Endothelial cell of umbilical vein (primary cell): ENCODE results near the gene SPCS1. TPM values are rescaled to one million over a fixed set of nuclear protein-coding genes. Genes with fewer than 3 reads are reported as not detected.

Source experiments
- BruUV-seq: library from RNA; stranded (reverse); fragments of 400-500 nt; replicated peaks from 2 replicates; lab custom pipeline; 2021; lab: Mats Ljungman, UMichigan
- CTCF ChIA-PET: fragments of 300-600, 350-600 bp; sonication (Branson Sonifier 250); formaldehyde crosslinking; loops from one replicate; lab custom pipeline; 2021; ENCODE audit warnings: antibody characterized with exemption, inconsistent platforms; lab: Charles Lee
- POLR2A ChIA-PET: fragments of 300-600, 350-600 bp; sonication (Branson Sonifier 250); formaldehyde crosslinking; loops from one replicate; lab custom pipeline; 2021; ENCODE audit warnings: antibody characterized with exemption, inconsistent platforms; lab: Charles Lee
- DNase-seq: peaks from one replicate; pipeline ENCODE4 v3.0.0-alpha.2; 2011; ENCODE audit warnings: low read depth, low spot score
- FAIRE-seq: peaks from 2 replicates; lab custom pipeline; 2011; peaks lifted over from hg19 to GRCh38; lab: Jason Lieb, UNC
- H2AFZ ChIP-seq: 2 replicates; pipeline ENCODE4 v1.6.0; 2012; ENCODE audit warnings: low read depth, low read length, control low read depth, inconsistent platforms
- H3K27ac ChIP-seq: 2 replicates; pipeline ENCODE4 v1.5.1; 2011; ENCODE audit warnings: low read depth, mild to moderate bottlenecking, control low read depth, low read length, moderate library complexity; ENCODE audit not compliant: insufficient read depth
- H3K27me3 ChIP-seq, 2 experiments: 2 replicates each; pipeline versions ENCODE4 v1.6.0 to v1.6.1; 2011; ENCODE audit warnings: low read length in 2 of 2, mixed read lengths in 1 of 2; ENCODE audit not compliant: control insufficient read depth in 2 of 2, insufficient read depth in 2 of 2
- H3K36me3 ChIP-seq, 2 experiments: 2 replicates in 1 of 2; 3 replicates in 1 of 2; pipeline ENCODE4 v1.5.1; 2011; ENCODE audit warnings: low read length in 2 of 2, mild to moderate bottlenecking in 1 of 2, moderate library complexity in 1 of 2; ENCODE audit not compliant: control insufficient read depth in 2 of 2, insufficient read depth in 2 of 2; ENCODE audit errors: extremely low read depth in 1 of 2
- H3K4me1 ChIP-seq: 3 replicates; pipeline ENCODE4 v1.5.1; 2011; ENCODE audit warnings: mild to moderate bottlenecking, low read length; ENCODE audit not compliant: control insufficient read depth, insufficient read depth; ENCODE audit errors: extremely low read depth
- H3K4me2 ChIP-seq: 2 replicates; pipeline ENCODE4 v1.6.1; 2011; ENCODE audit warnings: low read length, control low read depth, mixed read lengths; ENCODE audit not compliant: insufficient read depth
- H3K4me3 ChIP-seq, 3 experiments: fragments of 200-600 bp in 1 of 3; sonication (generic), shearing (Covaris generic) in 1 of 3; replicated peaks in 1 of 3; 2 replicates each; pipeline ENCODE4 v1.5.1; 2011 to 2016; ENCODE audit warnings: control low read depth in 3 of 3, low read length in 3 of 3, mild to moderate bottlenecking in 2 of 3, inconsistent platforms in 1 of 3, low read depth in 1 of 3, moderate library complexity in 1 of 3; ENCODE audit not compliant: insufficient read depth in 1 of 3
- H3K79me2 ChIP-seq: 2 replicates; pipeline ENCODE4 v1.6.0; 2012; ENCODE audit warnings: low read length, inconsistent platforms; ENCODE audit not compliant: control insufficient read depth, insufficient read depth
- H3K9ac ChIP-seq: replicated peaks from 2 replicates; pipeline ENCODE3; 2011; ENCODE audit warnings: low read length, control low read depth; ENCODE audit not compliant: insufficient read depth; ENCODE audit errors: extremely low read depth
- H3K9me1 ChIP-seq: replicated peaks from 3 replicates; pipeline ENCODE4 v1.6.0; 2011; ENCODE audit warnings: mild to moderate bottlenecking, low read length; ENCODE audit not compliant: control insufficient read depth, insufficient read depth; ENCODE audit errors: extremely low read depth
- H3K9me3 ChIP-seq: replicated peaks from 2 replicates; pipeline ENCODE4 v1.5.1; 2012; ENCODE audit warnings: low read length, inconsistent platforms; ENCODE audit not compliant: control insufficient read depth, insufficient read depth
- H4K20me1 ChIP-seq: replicated peaks from 2 replicates; pipeline ENCODE3; 2011; ENCODE audit warnings: mild to moderate bottlenecking, low read length; ENCODE audit not compliant: control insufficient read depth, insufficient read depth; ENCODE audit errors: extremely low read depth
- EZH2 ChIP-seq: IDR thresholded peaks from 2 replicates; pipeline ENCODE4 v1.6.1; 2012; ENCODE audit warnings: borderline replicate concordance, low read depth, mild to moderate bottlenecking, moderate library complexity, low read length, inconsistent platforms; ENCODE audit not compliant: severe bottlenecking
- FOS ChIP-seq: IDR thresholded peaks from 2 replicates; pipeline ENCODE4 v1.6.1; 2011; ENCODE audit warnings: mild to moderate bottlenecking, low read length, moderate library complexity, borderline replicate concordance; ENCODE audit not compliant: insufficient read depth
- GATA2 ChIP-seq: IDR thresholded peaks from 2 replicates; pipeline ENCODE4 v1.7.0; 2011; ENCODE audit warnings: low read depth, mild to moderate bottlenecking, moderate library complexity, mixed read lengths, low read length; ENCODE audit not compliant: insufficient read length, insufficient read depth
- JUN ChIP-seq: IDR thresholded peaks from 2 replicates; pipeline ENCODE4 v1.6.1; 2011; ENCODE audit warnings: borderline replicate concordance, low read depth; ENCODE audit not compliant: insufficient read length, insufficient read depth
- MYC ChIP-seq: IDR thresholded peaks from one replicate; pipeline ENCODE4 v1.6.1; 2011; ENCODE audit warnings: mild to moderate bottlenecking, low read depth, low read length
- POLR2A ChIP-seq: IDR thresholded peaks from 2 replicates; pipeline ENCODE4 v1.6.1; 2012; ENCODE audit warnings: low read depth, mild to moderate bottlenecking, control low read depth, low read length
- POLR2AphosphoS5 ChIP-seq: IDR thresholded peaks from 2 replicates; pipeline ENCODE4 v1.6.1; 2012; ENCODE audit warnings: low read depth, mild to moderate bottlenecking, control low read depth, low read length, moderate library complexity; ENCODE audit not compliant: insufficient read depth
- dilution Hi-C: fragments of 300-500 bp; cut with MboI; formaldehyde crosslinking; loops from one replicate; pipeline ENCODE4 v1.15.0; 2019; ENCODE audit warnings: low sequenced_read_pairs; ENCODE audit not compliant: extremely low pct_ligation_motif_present
- intact Hi-C: fragments of 100-400 bp; cut with micrococcal nuclease; formaldehyde crosslinking; loops from one replicate; pipeline ENCODE4 v1.10.0; 2022
- polyA plus RNA-seq, 4 experiments: library from polyadenylated mRNA; depleted of rRNA in 3 of 4; stranded (reverse) in 3 of 4; unstranded in 1 of 4; fragments of >200 nt; gene quantifications; 2 replicates each; pipeline versions ENCODE4 v1.2.1 to v1.2.3, GENCODE V29; 2011 to 2012; ENCODE audit warnings: missing spikeins in 1 of 4
- total RNA-seq: library from RNA; stranded (reverse); gene quantifications from 2 replicates; pipeline ENCODE4 v1.2.3, GENCODE V29; 2021
- TF ChIP-seq, protein P1 (sequence below): IDR thresholded peaks from 2 replicates; pipeline ENCODE4 v1.6.1; 2011; ENCODE audit not compliant: insufficient read depth, insufficient read length
- TF ChIP-seq, protein P2 (sequence below), 2 donors: IDR thresholded peaks; 1 replicate in 1 of 2; 2 replicates in 1 of 2; pipeline ENCODE4 v1.5.1; 2011; ENCODE audit warnings: low read length in 2 of 2, mild to moderate bottlenecking in 2 of 2, moderate library complexity in 2 of 2, control low read depth in 1 of 2, inconsistent platforms in 1 of 2, low read depth in 1 of 2; ENCODE audit not compliant: insufficient read depth in 1 of 2; ENCODE audit errors: extremely low read depth in 1 of 2

Gene SPCS1
- total and polyA plus RNA-seq, 2 donors (not counting 3 experiments of a cell fraction or from before 2014, with no cell fraction given) = 100 to 240 TPM

DNA sequence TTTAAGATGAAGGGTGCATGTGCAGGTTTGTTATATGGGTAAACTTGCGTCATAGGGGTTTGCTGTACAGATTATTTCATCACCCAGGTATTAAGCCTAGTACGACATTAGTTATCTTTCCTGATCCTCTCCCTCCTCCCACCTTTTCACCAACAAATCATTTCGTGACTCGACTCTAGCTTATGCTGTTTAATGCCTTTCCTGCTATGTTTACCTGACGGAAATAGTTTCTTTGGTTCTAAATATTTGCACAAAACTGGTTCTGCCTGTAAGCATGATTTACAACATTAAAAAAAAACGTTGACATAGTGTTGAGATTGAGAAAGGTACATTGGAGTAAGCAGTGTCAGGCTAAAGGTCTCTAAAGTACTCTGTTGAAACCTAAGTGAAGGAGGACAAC, 17.6 kb upstream of the SPCS1 start:
- Histone ChIP-seq H3K4me3 (no peak overlapping the region), H3K36me3 (peaks cover 35 to 41% of the 10 kb centered on the region in 2 experiments), H4K20me1 (peaks cover 2% of the 10 kb centered on the region), H3K9me3 (no peaks in the 10 kb centered on the region), H3K27ac (no peak overlapping the region), H3K27me3 (no peaks in the 10 kb centered on the region), H3K9me1 (no peaks in the 10 kb centered on the region), H3K4me1 (peaks cover 18% of the 10 kb centered on the region), H3K79me2 (peaks cover 71% of the 10 kb centered on the region), H3K4me2 (no peak overlapping the region), H2AFZ (no peak overlapping the region), H3K9ac (no peak overlapping the region)
- intact Hi-C loops (loop anchor here (10.0 kb wide), 1 partner anchor 213 kb away; no protein-coding TSS in a partner anchor), dilution Hi-C loops (no loop called here)
- DNase-seq (no peak), FAIRE-seq (no peak)
- POLR2A ChIA-PET = no interaction called here
- no TSS peak for BruUV-seq
- CTCF ChIA-PET = no interaction called here
- TF ChIP-seq JUN = no peak
- TF ChIP-seq MYC = no peak
- TF ChIP-seq FOS = no peak
- no peak for TF ChIP-seq EZH2
- no peak for TF ChIP-seq POLR2AphosphoS5
- no peak for TF ChIP-seq GATA2
- TF ChIP-seq POLR2A = no peak
- TF ChIP-seq, protein P1, sequence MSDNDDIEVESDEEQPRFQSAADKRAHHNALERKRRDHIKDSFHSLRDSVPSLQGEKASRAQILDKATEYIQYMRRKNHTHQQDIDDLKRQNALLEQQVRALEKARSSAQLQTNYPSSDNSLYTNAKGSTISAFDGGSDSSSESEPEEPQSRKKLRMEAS = no peak
- TF ChIP-seq, protein P2, sequence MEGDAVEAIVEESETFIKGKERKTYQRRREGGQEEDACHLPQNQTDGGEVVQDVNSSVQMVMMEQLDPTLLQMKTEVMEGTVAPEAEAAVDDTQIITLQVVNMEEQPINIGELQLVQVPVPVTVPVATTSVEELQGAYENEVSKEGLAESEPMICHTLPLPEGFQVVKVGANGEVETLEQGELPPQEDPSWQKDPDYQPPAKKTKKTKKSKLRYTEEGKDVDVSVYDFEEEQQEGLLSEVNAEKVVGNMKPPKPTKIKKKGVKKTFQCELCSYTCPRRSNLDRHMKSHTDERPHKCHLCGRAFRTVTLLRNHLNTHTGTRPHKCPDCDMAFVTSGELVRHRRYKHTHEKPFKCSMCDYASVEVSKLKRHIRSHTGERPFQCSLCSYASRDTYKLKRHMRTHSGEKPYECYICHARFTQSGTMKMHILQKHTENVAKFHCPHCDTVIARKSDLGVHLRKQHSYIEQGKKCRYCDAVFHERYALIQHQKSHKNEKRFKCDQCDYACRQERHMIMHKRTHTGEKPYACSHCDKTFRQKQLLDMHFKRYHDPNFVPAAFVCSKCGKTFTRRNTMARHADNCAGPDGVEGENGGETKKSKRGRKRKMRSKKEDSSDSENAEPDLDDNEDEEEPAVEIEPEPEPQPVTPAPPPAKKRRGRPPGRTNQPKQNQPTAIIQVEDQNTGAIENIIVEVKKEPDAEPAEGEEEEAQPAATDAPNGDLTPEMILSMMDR (IDR thresholded peaks at IDR 0.05; ENCODE audit: extremely low read depth in 1 of 2, insufficient read depth in 1 of 2, low read depth in 1 of 2, low read length in 2 of 2) = no peak
